ENCODE measurements around the gene DOCK8. TPM values are rescaled to one million over a fixed set of nuclear protein-coding genes. Genes with fewer than 3 reads are reported as not detected.

Gene DOCK8
- polyA plus RNA-seq, 2 of the 4 experiments (the other 2 are of a cell fraction): 0.27 to 0.68 TPM

- 0 out of 3 replicates have a peak, but pooled peaks cover 3% of the 10 kb centered on the region for H3K9me3 ChIP-seq
- DNase-seq (ENCODE audit: low read depth in 1 of 2, low spot score in 1 of 2) (peak; percentile 18 to 74), ATAC-seq (peak in 1 of 2 experiments; percentile 89; a peak in 4 of 6 replicates), FAIRE-seq (no peak)
- ChIA-PET POLR2A (no interaction called here), CTCF (interaction anchor here (0.6 kb wide), 1 partner anchor 1734 kb away, joined by 3 read pairs; no protein-coding TSS in a partner anchor)
- no peak for TF ChIP-seq CBX2 (IDR thresholded peaks at IDR 0.05; ENCODE audit: borderline replicate concordance, low read depth)
- no peak for TF ChIP-seq FOSL2 (IDR thresholded peaks at IDR 0.05)
- peak; percentile 62 for TF ChIP-seq FOSL2 (CRISPR knock-in tag; IDR thresholded peaks at IDR 0.05)
- peak; percentile 76 for TF ChIP-seq GATA3 (IDR thresholded peaks at IDR 0.05; ENCODE audit: borderline replicate concordance)
- TF ChIP-seq HOXA7 (CRISPR knock-in tag; IDR thresholded peaks at IDR 0.05): no peak
- no peak for TF ChIP-seq RFX5 (IDR thresholded peaks at IDR 0.05)
- TF ChIP-seq RAD21 (conservative IDR thresholded peaks at IDR 0.05 in 1 of 2, IDR thresholded peaks at IDR 0.05 in 1 of 2): no peak
- TF ChIP-seq MAFK (IDR thresholded peaks at IDR 0.05; ENCODE audit: partially characterized antibody): peak; percentile 9
- TF ChIP-seq ESRRA (IDR thresholded peaks at IDR 0.05; ENCODE audit: borderline replicate concordance, low read length): no peak
- no peak for TF ChIP-seq CTCF (IDR thresholded peaks at IDR 0.05)
- TF ChIP-seq HOXB5 (CRISPR knock-in tag; IDR thresholded peaks at IDR 0.05): no peak
- TF ChIP-seq KDM1A (IDR thresholded peaks at IDR 0.05; ENCODE audit: low read depth): no peak
- no peak for TF ChIP-seq JUN (IDR thresholded peaks at IDR 0.05)
- no peak for TF ChIP-seq HDAC2 (IDR thresholded peaks at IDR 0.05)
- TF ChIP-seq E2F6 (IDR thresholded peaks at IDR 0.05; ENCODE audit: borderline replicate concordance, low read depth): no peak
- TF ChIP-seq EHF (CRISPR knock-in tag; IDR thresholded peaks at IDR 0.05): no peak
- no peak for TF ChIP-seq KDM5A (IDR thresholded peaks at IDR 0.05)
- no peak for TF ChIP-seq EP300 (IDR thresholded peaks at IDR 0.05)
- TF ChIP-seq TFCP2L1 (CRISPR knock-in tag; IDR thresholded peaks at IDR 0.05): no peak
- no peak for TF ChIP-seq BCL3 (IDR thresholded peaks at IDR 0.05)
- no peak for TF ChIP-seq ELK1 (IDR thresholded peaks at IDR 0.05; ENCODE audit: low read depth, low read length)
- TF ChIP-seq HOXB13 (CRISPR knock-in tag; IDR thresholded peaks at IDR 0.05; ENCODE audit: low read depth): no peak
- TF ChIP-seq MYC (IDR thresholded peaks at IDR 0.05; ENCODE audit: borderline replicate concordance, low read length): no peak
- no peak for TF ChIP-seq FOXS1 (CRISPR knock-in tag; IDR thresholded peaks at IDR 0.05)
- TF ChIP-seq SMC3 (IDR thresholded peaks at IDR 0.05): no peak
- TF ChIP-seq FOSB (CRISPR knock-in tag; IDR thresholded peaks at IDR 0.05): no peak
- no peak for TF ChIP-seq EHMT2 (IDR thresholded peaks at IDR 0.05; ENCODE audit: low read depth)
- no peak for TF ChIP-seq NR3C1 (IDR thresholded peaks at IDR 0.05)
- no peak for TF ChIP-seq CEBPB (IDR thresholded peaks at IDR 0.05)
- peak; percentile 62 for TF ChIP-seq MAX (IDR thresholded peaks at IDR 0.05)
- H3K4me2 ChIP-seq: peak overlapping the region; percentile 40
- H3K4me3 ChIP-seq: no peak overlapping the region
- peaks cover 14% of the 10 kb centered on the region for H3K4me1 ChIP-seq
- H3K27ac ChIP-seq: peak overlapping the region in 1 of 2 experiments; percentile 27; a peak in 2 of 6 replicates
- WGBS (ENCODE audit: missing lambda C conversion rate): 70% methylated on average over 8 of the region's 8 CpGs
Measured at GRCh38 chr9:463455-464171, 248.9 kb downstream of the DOCK8 start.
